Measurements from ENCODE around the gene GDPD3.

The GDPD3 gene

GRCh38 chr16:30065943-30066760, 47.2 kb downstream of the GDPD3 start:
- no peak for DNase-seq (ENCODE audit: low spot score)
- TF ChIP-seq, protein P1, sequence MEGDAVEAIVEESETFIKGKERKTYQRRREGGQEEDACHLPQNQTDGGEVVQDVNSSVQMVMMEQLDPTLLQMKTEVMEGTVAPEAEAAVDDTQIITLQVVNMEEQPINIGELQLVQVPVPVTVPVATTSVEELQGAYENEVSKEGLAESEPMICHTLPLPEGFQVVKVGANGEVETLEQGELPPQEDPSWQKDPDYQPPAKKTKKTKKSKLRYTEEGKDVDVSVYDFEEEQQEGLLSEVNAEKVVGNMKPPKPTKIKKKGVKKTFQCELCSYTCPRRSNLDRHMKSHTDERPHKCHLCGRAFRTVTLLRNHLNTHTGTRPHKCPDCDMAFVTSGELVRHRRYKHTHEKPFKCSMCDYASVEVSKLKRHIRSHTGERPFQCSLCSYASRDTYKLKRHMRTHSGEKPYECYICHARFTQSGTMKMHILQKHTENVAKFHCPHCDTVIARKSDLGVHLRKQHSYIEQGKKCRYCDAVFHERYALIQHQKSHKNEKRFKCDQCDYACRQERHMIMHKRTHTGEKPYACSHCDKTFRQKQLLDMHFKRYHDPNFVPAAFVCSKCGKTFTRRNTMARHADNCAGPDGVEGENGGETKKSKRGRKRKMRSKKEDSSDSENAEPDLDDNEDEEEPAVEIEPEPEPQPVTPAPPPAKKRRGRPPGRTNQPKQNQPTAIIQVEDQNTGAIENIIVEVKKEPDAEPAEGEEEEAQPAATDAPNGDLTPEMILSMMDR (IDR thresholded peaks at IDR 0.05; ENCODE audit: extremely low read depth, insufficient read depth, missing control alignments): no peak
- in situ Hi-C loops (cut with MboI; ENCODE audit: low pct_unique_long_range_greater_than_20kb, low sequenced_read_pairs, unreplicated experiment): no loop called here

DNA sequence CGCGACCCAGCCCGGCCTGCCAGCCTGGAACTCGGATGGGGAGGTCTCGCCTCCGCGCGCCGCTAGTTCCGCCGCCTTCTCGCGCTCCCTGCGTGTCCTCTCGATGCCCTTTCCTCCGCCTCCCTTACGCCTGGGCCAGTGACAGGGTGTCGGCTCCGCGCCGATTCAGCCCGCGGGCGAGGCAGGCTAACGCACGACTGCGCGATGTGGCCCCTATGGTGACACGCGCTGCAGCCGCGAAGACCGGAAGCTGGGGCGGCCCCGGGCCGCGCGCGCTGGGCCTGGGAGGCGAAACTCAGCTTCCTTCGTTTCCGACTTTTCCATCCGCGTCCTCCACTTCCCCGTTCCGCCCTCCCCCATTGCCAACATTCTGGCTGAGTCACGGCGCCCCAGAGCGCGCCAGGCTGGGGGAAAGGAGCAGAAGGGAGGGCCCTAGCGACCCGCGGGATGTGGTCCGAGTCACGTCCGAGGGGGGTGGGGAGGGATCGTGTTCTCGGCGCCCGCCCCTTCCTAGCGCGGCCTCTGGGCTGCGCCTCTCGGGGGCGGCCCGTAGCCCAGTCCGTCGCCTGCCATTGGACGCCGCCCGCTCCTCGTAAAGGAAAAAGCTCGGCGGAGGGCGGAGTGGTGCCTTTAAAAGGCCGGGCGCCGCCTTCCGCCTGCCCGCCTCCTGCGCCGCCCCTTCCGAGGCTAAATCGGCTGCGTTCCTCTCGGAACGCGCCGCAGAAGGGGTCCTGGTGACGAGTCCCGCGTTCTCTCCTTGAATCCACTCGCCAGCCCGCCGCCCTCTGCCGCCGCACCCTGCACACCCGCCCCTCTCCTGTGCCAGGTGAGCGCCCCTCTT, 48.0 kb downstream of the GDPD3 start, which contains the start of gene ALDOA:
Gene ALDOA (plus strand): TSS at position 659 of the 841 bp plus-strand sequence. CDS start 1,138 bp downstream, outside the sequence.
- in situ Hi-C loops (cut with MboI; ENCODE audit: low pct_unique_long_range_greater_than_20kb, low sequenced_read_pairs, unreplicated experiment): no loop called here
- peak; percentile 98 for DNase-seq (ENCODE audit: low spot score)
- TF ChIP-seq, protein P1 (IDR thresholded peaks at IDR 0.05; ENCODE audit: extremely low read depth, insufficient read depth, missing control alignments): no peak

GRCh38 chr16:30064729-30065101, 48.6 kb downstream of the GDPD3 start:
- in situ Hi-C loops (cut with MboI; ENCODE audit: low pct_unique_long_range_greater_than_20kb, low sequenced_read_pairs, unreplicated experiment): no loop called here
- TF ChIP-seq, protein P1 (IDR thresholded peaks at IDR 0.05; ENCODE audit: extremely low read depth, insufficient read depth, missing control alignments): no peak
- DNase-seq (ENCODE audit: low spot score): no peak

GRCh38 chr16:30063893-30064728, 49.2 kb downstream of the GDPD3 start:
- TF ChIP-seq, protein P1 (IDR thresholded peaks at IDR 0.05; ENCODE audit: extremely low read depth, insufficient read depth, missing control alignments): peak; percentile 50
- in situ Hi-C loops (cut with MboI; ENCODE audit: low pct_unique_long_range_greater_than_20kb, low sequenced_read_pairs, unreplicated experiment): no loop called here
- DNase-seq (ENCODE audit: low spot score): peak; percentile 82

DNA sequence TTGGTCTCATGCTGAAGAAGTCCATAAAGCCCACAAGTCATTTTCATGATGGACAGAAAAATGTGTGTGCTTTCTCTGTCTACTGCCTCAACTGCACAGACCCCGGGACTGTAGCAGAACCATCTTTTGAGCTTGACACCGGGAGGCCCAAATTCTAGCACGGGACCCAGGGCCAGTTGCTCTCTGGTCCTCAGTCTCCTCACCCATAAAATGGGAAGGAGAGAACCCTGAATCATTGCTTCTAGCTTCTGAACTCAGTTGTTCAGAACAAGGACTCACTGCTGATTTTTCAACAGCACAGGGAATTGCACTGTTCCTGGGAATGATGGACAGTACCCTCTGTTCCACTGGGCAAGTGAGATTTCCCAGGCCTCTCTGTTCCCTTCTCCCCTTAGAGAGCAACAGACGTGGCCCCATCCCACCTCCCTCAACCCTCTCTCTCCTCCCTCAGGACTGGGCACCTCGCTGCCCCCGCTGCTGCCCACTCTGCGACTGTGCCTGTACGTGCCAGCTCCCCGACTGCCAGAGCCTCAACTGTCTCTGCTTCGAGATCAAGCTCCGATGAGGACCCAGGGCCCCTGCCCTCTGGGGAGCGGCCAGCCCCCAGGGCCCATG, 50.0 kb downstream of the GDPD3 start:
- DNase-seq (ENCODE audit: low spot score): no peak
- in situ Hi-C loops (cut with MboI; ENCODE audit: low pct_unique_long_range_greater_than_20kb, low sequenced_read_pairs, unreplicated experiment): no loop called here
- TF ChIP-seq, protein P1 (IDR thresholded peaks at IDR 0.05; ENCODE audit: extremely low read depth, insufficient read depth, missing control alignments): no peak

Data from GM13977 (cell line).